HepG2 (cell line): ENCODE measurements around the gene MFSD8. TPM values are rescaled to one million over a fixed set of nuclear protein-coding genes. Genes with fewer than 3 reads are reported as not detected.
A peak's percentile ranks its signal among the peaks of the same experiment; 100 is the strongest.

Experiments used
- CBFB ChIP-seq: sonication (generic); formaldehyde crosslinking; IDR thresholded peaks from 2 replicates; pipeline ENCODE4 v1.4.0; 2020; ENCODE audit warnings: missing genetic modification reagents
- CBX2 ChIP-seq, 2 experiments: fragments of 200-600 bp in 1 of 2; sonication (generic); formaldehyde crosslinking in 1 of 2; IDR thresholded peaks; 2 replicates each; pipeline versions ENCODE4 v1.7.0 to v1.8.1; 2018 to 2022; ENCODE audit warnings: low read depth in 2 of 2, low read length in 1 of 2, mild to moderate bottlenecking in 1 of 2, missing genetic modification reagents in 1 of 2
- FOXA1 ChIP-seq, 2 experiments: fragments of 450-650 bp in 1 of 2; sonication (generic) in 1 of 2; formaldehyde crosslinking in 1 of 2; IDR thresholded peaks; 2 replicates each; pipeline versions ENCODE4 v1.4.0 to v1.6.1; 2016 to 2020; ENCODE audit warnings: missing genetic modification reagents in 1 of 2
- HOXA7 ChIP-seq: sonication (generic); formaldehyde crosslinking; IDR thresholded peaks from 2 replicates; pipeline ENCODE4 v1.8.1; 2022; ENCODE audit warnings: mild to moderate bottlenecking, missing genetic modification reagents, moderate library complexity
- KDM2A ChIP-seq: sonication (generic); formaldehyde crosslinking; IDR thresholded peaks from 2 replicates; pipeline ENCODE4 v1.4.0; 2020; ENCODE audit warnings: low read depth, missing genetic modification reagents, borderline replicate concordance
- KDM6A ChIP-seq: IDR thresholded peaks from 2 replicates; pipeline ENCODE4 v1.6.1; 2016; ENCODE audit warnings: low read depth
- MATR3 ChIP-seq: sonication (generic); formaldehyde crosslinking; IDR thresholded peaks from 2 replicates; pipeline ENCODE4 v1.4.0; 2020; ENCODE audit warnings: missing genetic modification reagents
- MXD4 ChIP-seq: IDR thresholded peaks from 2 replicates; pipeline ENCODE4 v1.6.1; 2016; ENCODE audit warnings: mild to moderate bottlenecking, missing biosample characterization, missing genetic modification reagents
- TCF7L2 ChIP-seq: IDR thresholded peaks from 2 replicates; pipeline ENCODE4 v1.6.1; 2011; ENCODE audit warnings: mild to moderate bottlenecking, low read depth, low read length, moderate library complexity
- YEATS4 ChIP-seq: sonication (generic); formaldehyde crosslinking; IDR thresholded peaks from 2 replicates; pipeline ENCODE4 v1.4.0; 2020; ENCODE audit warnings: missing genetic modification reagents, borderline replicate concordance
- ZEB1 ChIP-seq: IDR thresholded peaks from 2 replicates; pipeline ENCODE4 v1.6.1; 2012; ENCODE audit warnings: mild to moderate bottlenecking, low read depth, inconsistent platforms; ENCODE audit not compliant: insufficient replicate concordance
- ZNF205 ChIP-seq: IDR thresholded peaks from 2 replicates; pipeline ENCODE4 v1.6.1; 2018; ENCODE audit warnings: missing biosample characterization, missing genetic modification reagents
- ZNF207 ChIP-seq: fragments of 450-650 bp; IDR thresholded peaks from 2 replicates; pipeline ENCODE4 v1.6.1; 2016; ENCODE audit warnings: antibody characterized with exemption, borderline replicate concordance
- ZNF224 ChIP-seq: sonication (generic); formaldehyde crosslinking; IDR thresholded peaks from 2 replicates; pipeline ENCODE4 v1.5.0; 2020; ENCODE audit warnings: mild to moderate bottlenecking, missing genetic modification reagents
- ZNF607 ChIP-seq: sonication (generic); formaldehyde crosslinking; IDR thresholded peaks from 2 replicates; pipeline ENCODE4 v1.5.1; 2020; ENCODE audit warnings: missing genetic modification reagents, mild to moderate bottlenecking, borderline replicate concordance
- ZNF768 ChIP-seq: sonication (generic); formaldehyde crosslinking; IDR thresholded peaks from 2 replicates; pipeline ENCODE4 v1.4.0; 2020; ENCODE audit warnings: missing genetic modification reagents
- ZNF773 ChIP-seq: sonication (generic); formaldehyde crosslinking; IDR thresholded peaks from 2 replicates; pipeline ENCODE4 v1.4.0; 2020; ENCODE audit warnings: missing genetic modification reagents, borderline replicate concordance
- polyA plus RNA-seq, 8 experiments: library from polyadenylated mRNA; depleted of rRNA in 3 of 8; stranded (reverse) in 7 of 8; unstranded in 1 of 8; fragments of >200 nt; fragmentation: Illumina TruSeq in 4 of 8; extraction: Trizol in 4 of 8; gene quantifications; 2 replicates each; pipeline versions ENCODE4 v1.2.1 to v1.2.3, GENCODE V29; 2011 to 2016; ENCODE audit warnings: low read depth in 4 of 8, missing spikeins in 1 of 8, mixed read lengths in 1 of 8; ENCODE audit not compliant: insufficient read depth in 1 of 8
- total RNA-seq, 5 experiments: library from RNA; depleted of rRNA; stranded (reverse); fragments of >200 nt; fragmentation: Illumina TruSeq; extraction: Trizol; gene quantifications; 2 replicates each; pipeline ENCODE4 v1.2.3, GENCODE V29; 2016; ENCODE audit warnings: low read depth in 1 of 5
- TF ChIP-seq, protein P1 (sequence below): sonication (generic); formaldehyde crosslinking; IDR thresholded peaks from 2 replicates; pipeline ENCODE4 v1.5.0; 2020; ENCODE audit warnings: mild to moderate bottlenecking, missing genetic modification reagents, moderate library complexity
- TF ChIP-seq, protein P2 (sequence below): IDR thresholded peaks from 2 replicates; pipeline ENCODE4 v1.6.1; 2016; ENCODE audit warnings: missing genetic modification reagents, missing compliant biosample characterization
- TF ChIP-seq, protein P3 (sequence below): sonication (generic); formaldehyde crosslinking; IDR thresholded peaks from 2 replicates; pipeline ENCODE4 v1.5.0; 2020; ENCODE audit warnings: mild to moderate bottlenecking, missing genetic modification reagents
- TF ChIP-seq, protein P4 (sequence below): IDR thresholded peaks from 2 replicates; pipeline ENCODE4 v1.6.1; 2016; ENCODE audit warnings: low read depth, missing genetic modification reagents, missing compliant biosample characterization

Gene MFSD8
- total and polyA plus RNA-seq, 2 of the 13 experiments (the other 11 are each of a cell fraction or from before 2014, with no cell fraction given) = 24.8 to 25.5 TPM

DNA sequence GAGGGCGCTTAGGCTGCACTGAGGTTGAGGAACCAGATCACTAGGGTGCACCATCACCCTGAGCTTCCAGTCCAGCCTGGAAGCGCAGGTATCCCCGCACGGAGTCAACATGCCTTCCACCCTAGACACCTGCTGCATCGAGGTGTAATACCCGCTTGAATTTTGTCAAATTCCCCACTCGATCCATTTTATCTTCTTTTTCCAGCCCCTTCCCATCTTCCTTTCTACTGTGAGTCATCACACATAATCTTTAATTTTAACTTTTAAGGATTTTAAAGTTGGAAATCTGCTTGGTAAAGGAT lies 83.5 kb downstream of the MFSD8 start (continued):
- TF ChIP-seq, protein P1, sequence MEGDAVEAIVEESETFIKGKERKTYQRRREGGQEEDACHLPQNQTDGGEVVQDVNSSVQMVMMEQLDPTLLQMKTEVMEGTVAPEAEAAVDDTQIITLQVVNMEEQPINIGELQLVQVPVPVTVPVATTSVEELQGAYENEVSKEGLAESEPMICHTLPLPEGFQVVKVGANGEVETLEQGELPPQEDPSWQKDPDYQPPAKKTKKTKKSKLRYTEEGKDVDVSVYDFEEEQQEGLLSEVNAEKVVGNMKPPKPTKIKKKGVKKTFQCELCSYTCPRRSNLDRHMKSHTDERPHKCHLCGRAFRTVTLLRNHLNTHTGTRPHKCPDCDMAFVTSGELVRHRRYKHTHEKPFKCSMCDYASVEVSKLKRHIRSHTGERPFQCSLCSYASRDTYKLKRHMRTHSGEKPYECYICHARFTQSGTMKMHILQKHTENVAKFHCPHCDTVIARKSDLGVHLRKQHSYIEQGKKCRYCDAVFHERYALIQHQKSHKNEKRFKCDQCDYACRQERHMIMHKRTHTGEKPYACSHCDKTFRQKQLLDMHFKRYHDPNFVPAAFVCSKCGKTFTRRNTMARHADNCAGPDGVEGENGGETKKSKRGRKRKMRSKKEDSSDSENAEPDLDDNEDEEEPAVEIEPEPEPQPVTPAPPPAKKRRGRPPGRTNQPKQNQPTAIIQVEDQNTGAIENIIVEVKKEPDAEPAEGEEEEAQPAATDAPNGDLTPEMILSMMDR (CRISPR knock-in tag) = peak; percentile 72
- TF ChIP-seq KDM2A (CRISPR knock-in tag) (no peak), KDM6A (CRISPR knock-in tag) (no peak), TCF7L2 (no peak), ZNF773 (no peak), ZNF205 (CRISPR knock-in tag) (no peak), ZEB1 (no peak), MATR3 (CRISPR knock-in tag) (no peak), CBX2 (IDR thresholded peaks at IDR 0.05; ENCODE audit: low read depth, low read length) (no peak), CBX2 (CRISPR knock-in tag; IDR thresholded peaks at IDR 0.05; ENCODE audit: low read depth) (no peak), CBFB (CRISPR knock-in tag) (no peak), ZNF607 (no peak), HOXA7 (CRISPR knock-in tag) (no peak), MXD4 (CRISPR knock-in tag) (no peak), FOXA1 (IDR thresholded peaks at IDR 0.05) (no peak), FOXA1 (CRISPR knock-in tag; IDR thresholded peaks at IDR 0.05) (peak; percentile 41; the same call in 1 of the 2 replicates), ZNF224 (no peak), ZNF768 (no peak), YEATS4 (CRISPR knock-in tag) (no peak), ZNF207 (no peak)
- TF ChIP-seq, protein P2, sequence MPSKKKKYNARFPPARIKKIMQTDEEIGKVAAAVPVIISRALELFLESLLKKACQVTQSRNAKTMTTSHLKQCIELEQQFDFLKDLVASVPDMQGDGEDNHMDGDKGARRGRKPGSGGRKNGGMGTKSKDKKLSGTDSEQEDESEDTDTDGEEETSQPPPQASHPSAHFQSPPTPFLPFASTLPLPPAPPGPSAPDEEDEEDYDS (CRISPR knock-in tag) = peak; percentile 65
- TF ChIP-seq, protein P3, sequence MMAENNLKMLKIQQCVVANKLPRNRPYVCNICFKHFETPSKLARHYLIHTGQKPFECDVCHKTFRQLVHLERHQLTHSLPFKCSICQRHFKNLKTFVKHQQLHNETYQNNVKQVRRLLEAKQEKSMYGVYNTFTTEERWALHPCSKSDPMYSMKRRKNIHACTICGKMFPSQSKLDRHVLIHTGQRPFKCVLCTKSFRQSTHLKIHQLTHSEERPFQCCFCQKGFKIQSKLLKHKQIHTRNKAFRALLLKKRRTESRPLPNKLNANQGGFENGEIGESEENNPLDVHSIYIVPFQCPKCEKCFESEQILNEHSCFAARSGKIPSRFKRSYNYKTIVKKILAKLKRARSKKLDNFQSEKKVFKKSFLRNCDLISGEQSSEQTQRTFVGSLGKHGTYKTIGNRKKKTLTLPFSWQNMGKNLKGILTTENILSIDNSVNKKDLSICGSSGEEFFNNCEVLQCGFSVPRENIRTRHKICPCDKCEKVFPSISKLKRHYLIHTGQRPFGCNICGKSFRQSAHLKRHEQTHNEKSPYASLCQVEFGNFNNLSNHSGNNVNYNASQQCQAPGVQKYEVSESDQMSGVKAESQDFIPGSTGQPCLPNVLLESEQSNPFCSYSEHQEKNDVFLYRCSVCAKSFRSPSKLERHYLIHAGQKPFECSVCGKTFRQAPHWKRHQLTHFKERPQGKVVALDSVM = no peak
- TF ChIP-seq, protein P4, sequence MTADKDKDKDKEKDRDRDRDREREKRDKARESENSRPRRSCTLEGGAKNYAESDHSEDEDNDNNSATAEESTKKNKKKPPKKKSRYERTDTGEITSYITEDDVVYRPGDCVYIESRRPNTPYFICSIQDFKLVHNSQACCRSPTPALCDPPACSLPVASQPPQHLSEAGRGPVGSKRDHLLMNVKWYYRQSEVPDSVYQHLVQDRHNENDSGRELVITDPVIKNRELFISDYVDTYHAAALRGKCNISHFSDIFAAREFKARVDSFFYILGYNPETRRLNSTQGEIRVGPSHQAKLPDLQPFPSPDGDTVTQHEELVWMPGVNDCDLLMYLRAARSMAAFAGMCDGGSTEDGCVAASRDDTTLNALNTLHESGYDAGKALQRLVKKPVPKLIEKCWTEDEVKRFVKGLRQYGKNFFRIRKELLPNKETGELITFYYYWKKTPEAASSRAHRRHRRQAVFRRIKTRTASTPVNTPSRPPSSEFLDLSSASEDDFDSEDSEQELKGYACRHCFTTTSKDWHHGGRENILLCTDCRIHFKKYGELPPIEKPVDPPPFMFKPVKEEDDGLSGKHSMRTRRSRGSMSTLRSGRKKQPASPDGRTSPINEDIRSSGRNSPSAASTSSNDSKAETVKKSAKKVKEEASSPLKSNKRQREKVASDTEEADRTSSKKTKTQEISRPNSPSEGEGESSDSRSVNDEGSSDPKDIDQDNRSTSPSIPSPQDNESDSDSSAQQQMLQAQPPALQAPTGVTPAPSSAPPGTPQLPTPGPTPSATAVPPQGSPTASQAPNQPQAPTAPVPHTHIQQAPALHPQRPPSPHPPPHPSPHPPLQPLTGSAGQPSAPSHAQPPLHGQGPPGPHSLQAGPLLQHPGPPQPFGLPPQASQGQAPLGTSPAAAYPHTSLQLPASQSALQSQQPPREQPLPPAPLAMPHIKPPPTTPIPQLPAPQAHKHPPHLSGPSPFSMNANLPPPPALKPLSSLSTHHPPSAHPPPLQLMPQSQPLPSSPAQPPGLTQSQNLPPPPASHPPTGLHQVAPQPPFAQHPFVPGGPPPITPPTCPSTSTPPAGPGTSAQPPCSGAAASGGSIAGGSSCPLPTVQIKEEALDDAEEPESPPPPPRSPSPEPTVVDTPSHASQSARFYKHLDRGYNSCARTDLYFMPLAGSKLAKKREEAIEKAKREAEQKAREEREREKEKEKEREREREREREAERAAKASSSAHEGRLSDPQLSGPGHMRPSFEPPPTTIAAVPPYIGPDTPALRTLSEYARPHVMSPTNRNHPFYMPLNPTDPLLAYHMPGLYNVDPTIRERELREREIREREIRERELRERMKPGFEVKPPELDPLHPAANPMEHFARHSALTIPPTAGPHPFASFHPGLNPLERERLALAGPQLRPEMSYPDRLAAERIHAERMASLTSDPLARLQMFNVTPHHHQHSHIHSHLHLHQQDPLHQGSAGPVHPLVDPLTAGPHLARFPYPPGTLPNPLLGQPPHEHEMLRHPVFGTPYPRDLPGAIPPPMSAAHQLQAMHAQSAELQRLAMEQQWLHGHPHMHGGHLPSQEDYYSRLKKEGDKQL (CRISPR knock-in tag) = no peak
